ENCODE measurements around the gene VWA5A.

The VWA5A gene

GRCh38 chr11:124170801-124171586, 55.7 kb downstream of the VWA5A start:
- DNase-seq, result no peak

- no peak for DNase-seq
These were observed 56.9 kb downstream of the VWA5A start for GRCh38 chr11:124172101-124172500.

- DNase-seq, result no peak
These were observed 57.3 kb downstream of the VWA5A start for GRCh38 chr11:124172599-124172998.

GRCh38 chr11:124174001-124174583, 58.8 kb downstream of the VWA5A start:
- DNase-seq, result peak; percentile 72

- DNase-seq, result no peak
These were observed 61.9 kb downstream of the VWA5A start for GRCh38 chr11:124176925-124177715.

- peak; percentile 22 for DNase-seq
These were observed 64.1 kb downstream of the VWA5A start for GRCh38 chr11:124179310-124179709.

GRCh38 chr11:124183068-124183467, 67.8 kb downstream of the VWA5A start, which contains the start of gene OR10D3:
Gene OR10D3, plus strand, starts transcription at chr11:124183345. Its CDS starts 1,925 bp downstream, at chr11:124185270.
- DNase-seq, result no peak

- DNase-seq, result no peak
These were observed 75.3 kb downstream of the VWA5A start for GRCh38 chr11:124190298-124191139.

GRCh38 chr11:124193221-124194010, 78.2 kb downstream of the VWA5A start:
- no peak for DNase-seq

GRCh38 chr11:124194293-124195188, 79.3 kb downstream of the VWA5A start:
- no peak for DNase-seq

- peak; percentile 83 for DNase-seq
These were observed 80.0 kb downstream of the VWA5A start for GRCh38 chr11:124195189-124195734.

Measured in NCI-H526 treated with DMSO at 0.1 percent for 48 hours (cell line).